HCT116 (cell line): ENCODE results near the gene ATF6B. TPM values are rescaled to one million over a fixed set of nuclear protein-coding genes. Genes with fewer than 3 reads are reported as not detected.

ENCODE experiments used
- ATAC-seq: fragments of 200-7000 bp; cut with Tn5 transposase; 2 replicates; pipeline ENCODE4 v1.9.1; 2020; ENCODE audit warnings: mild to moderate bottlenecking, moderate library complexity
- BruUV-seq: library from RNA; stranded (reverse); fragments of 400-500 nt; replicated peaks from 2 replicates; lab custom pipeline; 2021; lab: Mats Ljungman, UMichigan
- CTCF ChIA-PET: fragments of 300-600 bp; sonication (Branson Sonifier 250); formaldehyde crosslinking; loops from one replicate; lab custom pipeline; 2021; ENCODE audit warnings: antibody characterized with exemption; lab: Charles Lee
- POLR2A ChIA-PET: fragments of 300-600, 350-600 bp; sonication (Branson Sonifier 250); formaldehyde crosslinking; loops from one replicate; lab custom pipeline; 2021; ENCODE audit warnings: antibody characterized with exemption; lab: Charles Lee
- RAD21 ChIA-PET, 2 experiments: fragments of 300-600 bp; sonication (Branson Sonifier 250); formaldehyde crosslinking; loops; one replicate each; lab custom pipeline; 2023; ENCODE audit warnings: low total read pairs in 2 of 2; ENCODE audit not compliant: uncharacterized antibody in 2 of 2, unreplicated experiment in 2 of 2, low non-redundant PET in 1 of 2; lab: Charles Lee
- DNase-seq: peaks from one replicate; pipeline ENCODE4 v3.0.0-alpha.2; 2010; ENCODE audit warnings: low read depth, low spot score
- H2AFZ ChIP-seq: fragments of 200-600 bp; shearing (Covaris generic), sonication (generic); 2 replicates; pipeline ENCODE4 v1.6.1; 2017; ENCODE audit warnings: low read depth, mixed run types, mixed read lengths, antibody characterized with exemption, low read length; ENCODE audit not compliant: poor library complexity, severe bottlenecking
- H3K27ac ChIP-seq: 2 replicates; pipeline ENCODE4 v1.5.1; 2012; ENCODE audit warnings: low read depth, low read length
- H3K27me3 ChIP-seq: fragments of 200-600 bp; sonication (generic); 2 replicates; pipeline ENCODE4 v1.6.1; 2016; ENCODE audit warnings: mixed run types, low read length, mixed read lengths; ENCODE audit not compliant: insufficient read depth
- H3K36me3 ChIP-seq, 2 experiments: fragments of 200-500 bp in 1 of 2; fragments of 200-600 bp in 1 of 2; sonication (Bioruptor generic) in 1 of 2; sonication (generic) in 1 of 2; 2 replicates each; pipeline versions ENCODE4 v1.5.1 to v1.6.1; 2014 to 2016; ENCODE audit warnings: low read length in 2 of 2, inconsistent platforms in 1 of 2, mixed read lengths in 1 of 2, mixed run types in 1 of 2; ENCODE audit not compliant: insufficient read depth in 2 of 2, control insufficient read depth in 1 of 2
- H3K4me1 ChIP-seq, 2 experiments: fragments of 200-600 bp in 1 of 2; sonication (generic) in 1 of 2; 2 replicates each; pipeline versions ENCODE4 v1.5.1 to v1.6.1; 2012 to 2017; ENCODE audit warnings: low read length in 2 of 2, inconsistent platforms in 1 of 2, mild to moderate bottlenecking in 1 of 2, mixed read lengths in 1 of 2, mixed run types in 1 of 2, moderate library complexity in 1 of 2; ENCODE audit not compliant: insufficient read depth in 2 of 2, control insufficient read depth in 1 of 2
- H3K4me2 ChIP-seq: fragments of 200-600 bp; sonication (generic); 2 replicates; pipeline ENCODE4 v1.6.1; 2017; ENCODE audit warnings: mixed run types, low read length, mixed read lengths
- H3K4me3 ChIP-seq, 2 experiments: fragments of 200-600 bp in 1 of 2; sonication (generic) in 1 of 2; replicated peaks in 1 of 2; 2 replicates each; pipeline ENCODE4 v1.5.1; 2011 to 2016; ENCODE audit warnings: low read length in 2 of 2, control low read depth in 1 of 2, low read depth in 1 of 2, mild to moderate bottlenecking in 1 of 2, mixed read lengths in 1 of 2, mixed run types in 1 of 2
- H3K79me2 ChIP-seq: fragments of 200-600 bp; sonication (generic); 2 replicates; pipeline ENCODE4 v1.6.1; 2017; ENCODE audit warnings: mild to moderate bottlenecking, mixed run types, low read length, moderate library complexity, mixed read lengths; ENCODE audit not compliant: insufficient read depth
- H3K9ac ChIP-seq: fragments of 200-600 bp; sonication (generic); 2 replicates; pipeline ENCODE4 v1.6.1; 2016; ENCODE audit warnings: low read length, mixed read lengths
- H3K9me2 ChIP-seq: fragments of 200-600 bp; sonication (generic), shearing (Covaris generic); 2 replicates; pipeline ENCODE4 v1.6.1; 2017; ENCODE audit warnings: mixed run types, mild to moderate bottlenecking, moderate library complexity; ENCODE audit not compliant: insufficient read depth
- H3K9me3 ChIP-seq, 2 experiments: fragments of 200-500 bp in 1 of 2; fragments of 200-600 bp in 1 of 2; sonication (Bioruptor generic) in 1 of 2; sonication (generic) in 1 of 2; 2 replicates each; pipeline ENCODE4 v1.6.1; 2014 to 2017; ENCODE audit warnings: low read length in 2 of 2, mixed read lengths in 2 of 2, inconsistent platforms in 1 of 2, low read depth in 1 of 2, mild to moderate bottlenecking in 1 of 2, mixed run types in 1 of 2, moderate library complexity in 1 of 2; ENCODE audit not compliant: control insufficient read depth in 1 of 2, insufficient read depth in 1 of 2
- H4K20me1 ChIP-seq: fragments of 200-600 bp; sonication (generic), shearing (Covaris generic); 2 replicates; pipeline ENCODE4 v1.6.1; 2017; ENCODE audit warnings: mixed run types, mild to moderate bottlenecking, moderate library complexity; ENCODE audit not compliant: insufficient read depth
- CBX3 ChIP-seq: IDR thresholded peaks from 2 replicates; pipeline ENCODE4 v1.6.1; 2012; ENCODE audit warnings: low read depth
- EZH2 ChIP-seq: fragments of 200-600 bp; sonication (generic); IDR thresholded peaks from 2 replicates; pipeline ENCODE4 v1.6.1; 2017; ENCODE audit warnings: antibody characterized with exemption, mixed run types
- EZH2phosphoT487 ChIP-seq: fragments of 200-600 bp; IDR thresholded peaks from 2 replicates; pipeline ENCODE4 v1.6.1; 2018; ENCODE audit warnings: antibody characterized with exemption, borderline replicate concordance
- RAD21 ChIP-seq: IDR thresholded peaks from 2 replicates; pipeline ENCODE4 v1.6.1; 2012; ENCODE audit warnings: low read depth, mild to moderate bottlenecking
- TCF7L2 ChIP-seq: IDR thresholded peaks from 2 replicates; pipeline ENCODE4 v1.7.0; 2011; ENCODE audit warnings: borderline replicate concordance, inconsistent platforms; ENCODE audit not compliant: insufficient read depth, insufficient read length; ENCODE audit errors: extremely low read depth
- YY1 ChIP-seq: IDR thresholded peaks from 2 replicates; pipeline ENCODE4 v1.6.1; 2011; ENCODE audit warnings: low read length, low read depth, moderate library complexity, mild to moderate bottlenecking; ENCODE audit not compliant: insufficient replicate concordance; ENCODE audit errors: extremely low read depth
- ZNF274 ChIP-seq: fragments of 200-500 bp; sonication (Bioruptor generic); IDR thresholded peaks from 2 replicates; pipeline ENCODE4 v1.6.1; 2014; ENCODE audit warnings: mild to moderate bottlenecking, low read depth, low read length, inconsistent platforms
- intact Hi-C: fragments of 100-400 bp; cut with micrococcal nuclease; formaldehyde crosslinking; loops from 2 replicates; pipeline ENCODE4 v1.10.0; 2022
- total RNA-seq: library from RNA; stranded (reverse); gene quantifications from one replicate; pipeline ENCODE4 v1.2.1, GENCODE V29; 2021; ENCODE audit not compliant: unreplicated experiment
- TF ChIP-seq, protein P1 (sequence below): IDR thresholded peaks from 2 replicates; pipeline ENCODE4 v1.6.1; 2012; ENCODE audit warnings: low read depth
- TF ChIP-seq, protein P2 (sequence below): IDR thresholded peaks from 2 replicates; pipeline ENCODE4 v1.6.1; 2012
- TF ChIP-seq, protein P3 (sequence below), 3 experiments: fragments of 200-600 bp in 1 of 3; sonication (generic) in 1 of 3; IDR thresholded peaks in 2 of 3; conservative IDR thresholded peaks in 1 of 3; 2 replicates each; pipeline ENCODE4 v1.5.1; 2012 to 2017; ENCODE audit warnings: low read depth in 2 of 3, low read length in 2 of 3, antibody characterized with exemption in 1 of 3, borderline replicate concordance in 1 of 3, control low read depth in 1 of 3, mild to moderate bottlenecking in 1 of 3, mixed read lengths in 1 of 3, mixed run types in 1 of 3, moderate library complexity in 1 of 3; ENCODE audit not compliant: insufficient read depth in 1 of 3

ATF6B gene
- total RNA-seq, 1 experiment from 2014 or later, result 63.9 TPM

DNA sequence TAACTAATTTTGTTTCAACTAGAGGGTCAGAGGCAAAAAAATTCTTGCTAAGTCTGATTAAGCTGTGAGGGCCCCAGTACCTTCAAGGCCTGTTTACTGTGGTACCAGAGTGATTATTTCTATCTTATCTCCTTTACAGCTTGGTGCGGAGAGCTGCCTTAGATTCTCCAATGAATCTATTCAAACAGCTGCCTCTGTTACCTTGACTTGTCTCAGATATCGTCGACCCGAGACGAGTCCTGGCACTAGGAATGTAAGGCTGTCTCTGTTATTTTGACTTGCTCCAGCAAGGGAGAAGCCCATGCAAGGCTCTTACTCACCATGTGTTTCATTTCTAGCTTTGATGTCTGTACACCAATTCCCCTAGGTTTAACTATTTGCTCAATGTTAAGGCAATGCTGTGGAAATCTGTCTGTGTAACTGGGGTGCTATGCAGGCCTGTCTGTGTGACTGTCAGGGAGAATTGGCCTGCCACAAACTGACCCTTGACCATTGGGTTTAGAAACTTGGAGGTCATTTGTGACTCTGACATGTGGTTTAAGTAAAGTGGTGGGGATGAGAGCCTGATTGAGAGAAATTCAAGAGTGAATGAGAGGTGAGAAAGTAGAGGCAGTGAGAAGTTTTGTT lies 12.5 kb upstream of the ATF6B start:
- no peaks in the 10 kb centered on the region for H3K9me2 ChIP-seq
- no peaks in the 10 kb centered on the region for H3K9me3 ChIP-seq
- H3K4me2 ChIP-seq, result no peak overlapping the region
- intact Hi-C loops, result no loop called here
- no TSS peak for BruUV-seq
- TF ChIP-seq ZNF274, result no peak
- TF ChIP-seq TCF7L2, result no peak
- TF ChIP-seq, protein P1, sequence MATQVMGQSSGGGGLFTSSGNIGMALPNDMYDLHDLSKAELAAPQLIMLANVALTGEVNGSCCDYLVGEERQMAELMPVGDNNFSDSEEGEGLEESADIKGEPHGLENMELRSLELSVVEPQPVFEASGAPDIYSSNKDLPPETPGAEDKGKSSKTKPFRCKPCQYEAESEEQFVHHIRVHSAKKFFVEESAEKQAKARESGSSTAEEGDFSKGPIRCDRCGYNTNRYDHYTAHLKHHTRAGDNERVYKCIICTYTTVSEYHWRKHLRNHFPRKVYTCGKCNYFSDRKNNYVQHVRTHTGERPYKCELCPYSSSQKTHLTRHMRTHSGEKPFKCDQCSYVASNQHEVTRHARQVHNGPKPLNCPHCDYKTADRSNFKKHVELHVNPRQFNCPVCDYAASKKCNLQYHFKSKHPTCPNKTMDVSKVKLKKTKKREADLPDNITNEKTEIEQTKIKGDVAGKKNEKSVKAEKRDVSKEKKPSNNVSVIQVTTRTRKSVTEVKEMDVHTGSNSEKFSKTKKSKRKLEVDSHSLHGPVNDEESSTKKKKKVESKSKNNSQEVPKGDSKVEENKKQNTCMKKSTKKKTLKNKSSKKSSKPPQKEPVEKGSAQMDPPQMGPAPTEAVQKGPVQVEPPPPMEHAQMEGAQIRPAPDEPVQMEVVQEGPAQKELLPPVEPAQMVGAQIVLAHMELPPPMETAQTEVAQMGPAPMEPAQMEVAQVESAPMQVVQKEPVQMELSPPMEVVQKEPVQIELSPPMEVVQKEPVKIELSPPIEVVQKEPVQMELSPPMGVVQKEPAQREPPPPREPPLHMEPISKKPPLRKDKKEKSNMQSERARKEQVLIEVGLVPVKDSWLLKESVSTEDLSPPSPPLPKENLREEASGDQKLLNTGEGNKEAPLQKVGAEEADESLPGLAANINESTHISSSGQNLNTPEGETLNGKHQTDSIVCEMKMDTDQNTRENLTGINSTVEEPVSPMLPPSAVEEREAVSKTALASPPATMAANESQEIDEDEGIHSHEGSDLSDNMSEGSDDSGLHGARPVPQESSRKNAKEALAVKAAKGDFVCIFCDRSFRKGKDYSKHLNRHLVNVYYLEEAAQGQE, result no peak
- no peak for TF ChIP-seq YY1
- no peak for TF ChIP-seq CBX3
- TF ChIP-seq, protein P2, sequence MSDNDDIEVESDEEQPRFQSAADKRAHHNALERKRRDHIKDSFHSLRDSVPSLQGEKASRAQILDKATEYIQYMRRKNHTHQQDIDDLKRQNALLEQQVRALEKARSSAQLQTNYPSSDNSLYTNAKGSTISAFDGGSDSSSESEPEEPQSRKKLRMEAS, result no peak
- TF ChIP-seq RAD21, result no peak
- no peak for TF ChIP-seq EZH2
- TF ChIP-seq, protein P3, sequence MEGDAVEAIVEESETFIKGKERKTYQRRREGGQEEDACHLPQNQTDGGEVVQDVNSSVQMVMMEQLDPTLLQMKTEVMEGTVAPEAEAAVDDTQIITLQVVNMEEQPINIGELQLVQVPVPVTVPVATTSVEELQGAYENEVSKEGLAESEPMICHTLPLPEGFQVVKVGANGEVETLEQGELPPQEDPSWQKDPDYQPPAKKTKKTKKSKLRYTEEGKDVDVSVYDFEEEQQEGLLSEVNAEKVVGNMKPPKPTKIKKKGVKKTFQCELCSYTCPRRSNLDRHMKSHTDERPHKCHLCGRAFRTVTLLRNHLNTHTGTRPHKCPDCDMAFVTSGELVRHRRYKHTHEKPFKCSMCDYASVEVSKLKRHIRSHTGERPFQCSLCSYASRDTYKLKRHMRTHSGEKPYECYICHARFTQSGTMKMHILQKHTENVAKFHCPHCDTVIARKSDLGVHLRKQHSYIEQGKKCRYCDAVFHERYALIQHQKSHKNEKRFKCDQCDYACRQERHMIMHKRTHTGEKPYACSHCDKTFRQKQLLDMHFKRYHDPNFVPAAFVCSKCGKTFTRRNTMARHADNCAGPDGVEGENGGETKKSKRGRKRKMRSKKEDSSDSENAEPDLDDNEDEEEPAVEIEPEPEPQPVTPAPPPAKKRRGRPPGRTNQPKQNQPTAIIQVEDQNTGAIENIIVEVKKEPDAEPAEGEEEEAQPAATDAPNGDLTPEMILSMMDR (IDR thresholded peaks at IDR 0.05 in 2 of 3, conservative IDR thresholded peaks at IDR 0.05 in 1 of 3; ENCODE audit: borderline replicate concordance in 1 of 3, insufficient read depth in 1 of 3, low read depth in 2 of 3, low read length in 2 of 3), result no peak
- no peak for TF ChIP-seq EZH2phosphoT487
- TF ChIP-seq, all 23 proteins: peak for 0
- no peak overlapping the region for H2AFZ ChIP-seq
- H3K79me2 ChIP-seq, result no peaks in the 10 kb centered on the region
- no peaks in the 10 kb centered on the region for H3K36me3 ChIP-seq
- DNase-seq (no peak), ATAC-seq (no peak)
- ChIA-PET RAD21 (no interaction called here), CTCF (no interaction called here), POLR2A (no interaction called here)
- no peaks in the 10 kb centered on the region for H3K4me1 ChIP-seq
- no peak overlapping the region for H3K4me3 ChIP-seq
- no peak overlapping the region for H3K27ac ChIP-seq
- H3K9ac ChIP-seq, result no peak overlapping the region
- H3K27me3 ChIP-seq, result no peaks in the 10 kb centered on the region
- H4K20me1 ChIP-seq, result no peaks in the 10 kb centered on the region
